B cell (primary cell): Measurements from ENCODE around the gene SENP1. TPM values are rescaled to one million over a fixed set of nuclear protein-coding genes. Genes with fewer than 3 reads are reported as not detected.

ENCODE experiments used
- ATAC-seq: fragments of 200-7000 bp; cut with Tn5 transposase; one replicate; pipeline ENCODE4 v1.10.0; 2021; ENCODE audit warnings: low read depth, mild to moderate bottlenecking, moderate number of reproducible peaks, moderate library complexity
- CTCF ChIA-PET: fragments of 350-600 bp; sonication (Branson Sonifier 250); formaldehyde crosslinking; loops from one replicate; lab custom pipeline; 2021; ENCODE audit warnings: antibody characterized with exemption, inconsistent platforms; lab: Charles Lee
- POLR2A ChIA-PET: fragments of 350-600 bp; sonication (Branson Sonifier 250); formaldehyde crosslinking; loops from one replicate; lab custom pipeline; 2021; ENCODE audit warnings: antibody characterized with exemption; lab: Charles Lee
- DNase-seq: peaks from one replicate; pipeline ENCODE4 v3.0.0; 2013
- H2AFZ ChIP-seq: 2 replicates; pipeline ENCODE4 v1.6.1; 2012; ENCODE audit warnings: mild to moderate bottlenecking, low read depth, low read length; ENCODE audit not compliant: insufficient read depth, poor library complexity, severe bottlenecking
- H3K27ac ChIP-seq, 2 donors: 1 replicate in 1 of 2; 2 replicates in 1 of 2; pipeline ENCODE4 v1.5.1; 2012 to 2013; ENCODE audit warnings: low read length in 2 of 2, mild to moderate bottlenecking in 2 of 2, moderate library complexity in 1 of 2
- H3K27me3 ChIP-seq, 4 experiments: fragments of 200-600 bp in 1 of 4; sonication (generic) in 1 of 4; replicated peaks in 1 of 4; 1 replicate in 2 of 4; 2 replicates in 2 of 4; pipeline versions ENCODE4 v1.6.1 to v1.7.0; 2013 to 2016; ENCODE audit warnings: low read length in 3 of 4, mild to moderate bottlenecking in 2 of 4, mixed read lengths in 1 of 4, moderate library complexity in 1 of 4; ENCODE audit not compliant: insufficient read depth in 4 of 4, control insufficient read depth in 3 of 4; ENCODE audit errors: control extremely low read depth in 1 of 4
- H3K36me3 ChIP-seq, 2 experiments: replicated peaks in 1 of 2; 1 replicate in 1 of 2; 2 replicates in 1 of 2; pipeline versions ENCODE4 v1.6.1 to v1.7.1; 2013; ENCODE audit warnings: low read length in 1 of 2; ENCODE audit not compliant: insufficient read depth in 2 of 2, control insufficient read depth in 1 of 2; ENCODE audit errors: control extremely low read depth in 1 of 2, extremely low read depth in 1 of 2
- H3K4me1 ChIP-seq, 2 donors: fragments of 200-600 bp in 1 of 2; sonication (generic) in 1 of 2; 1 replicate in 1 of 2; 2 replicates in 1 of 2; pipeline versions ENCODE4 v1.5.1 to v1.6.1; 2013 to 2017; ENCODE audit warnings: low read length in 2 of 2; ENCODE audit not compliant: control insufficient read depth in 2 of 2, insufficient read depth in 2 of 2
- H3K4me2 ChIP-seq: replicated peaks from 2 replicates; pipeline ENCODE3; 2012; ENCODE audit warnings: mild to moderate bottlenecking, low read depth, low read length; ENCODE audit not compliant: poor library complexity, severe bottlenecking
- H3K4me3 ChIP-seq, 5 experiments: fragments of 200-600 bp in 1 of 5; sonication (generic) in 1 of 5; 1 replicate in 3 of 5; 2 replicates in 2 of 5; pipeline versions ENCODE4 v1.5.1 to v1.7.0; 2011 to 2016; ENCODE audit warnings: low read length in 4 of 5, mild to moderate bottlenecking in 4 of 5, low read depth in 2 of 5, control low read depth in 1 of 5, moderate library complexity in 1 of 5; ENCODE audit not compliant: insufficient read depth in 1 of 5; ENCODE audit errors: control extremely low read depth in 1 of 5, extremely low read depth in 1 of 5
- H3K79me2 ChIP-seq: fragments of 200-600 bp; sonication (generic); one replicate; pipeline ENCODE4 v1.6.0; 2016; ENCODE audit warnings: low read length; ENCODE audit not compliant: control insufficient read depth, insufficient read depth
- H3K9ac ChIP-seq: fragments of 200-600 bp; sonication (generic); 2 replicates; pipeline ENCODE4 v1.6.1; 2017; ENCODE audit warnings: mild to moderate bottlenecking, low read length, moderate library complexity
- H3K9me3 ChIP-seq, 3 donors: one replicate each; pipeline versions ENCODE4 v1.6.1 to v1.7.1; 2013; ENCODE audit warnings: low read length in 2 of 3; ENCODE audit not compliant: control insufficient read depth in 2 of 3, insufficient read depth in 1 of 3; ENCODE audit errors: control extremely low read depth in 1 of 3
- H4K20me1 ChIP-seq: 2 replicates; pipeline ENCODE4 v1.6.0; 2012; ENCODE audit warnings: mild to moderate bottlenecking, low read length; ENCODE audit not compliant: insufficient read depth, control insufficient read depth, poor library complexity, severe bottlenecking
- H3K27ac Mint-ChIP-seq: one replicate; pipeline ENCODE4 v1.8.0; 2021; ENCODE audit warnings: mixed read lengths
- H3K27me3 Mint-ChIP-seq: one replicate; pipeline ENCODE4 v1.8.0; 2021; ENCODE audit warnings: mixed read lengths
- H3K4me1 Mint-ChIP-seq: one replicate; pipeline ENCODE4 v1.8.0; 2021; ENCODE audit warnings: mixed read lengths
- H3K4me3 Mint-ChIP-seq: one replicate; pipeline ENCODE4 v1.8.0; 2021; ENCODE audit warnings: mixed read lengths
- H3K9me3 Mint-ChIP-seq: one replicate; pipeline ENCODE4 v1.8.0; 2022; ENCODE audit warnings: mixed read lengths; ENCODE audit not compliant: insufficient read depth
- EZH2 ChIP-seq: IDR thresholded peaks from 2 replicates; pipeline ENCODE4 v1.6.1; 2012; ENCODE audit warnings: borderline replicate concordance, low read depth, mild to moderate bottlenecking, moderate library complexity, low read length; ENCODE audit not compliant: insufficient read depth, poor library complexity, severe bottlenecking
- WGBS: methylation state at CpG from one replicate; pipeline ENCODE4 v1.1.5; 2013; ENCODE audit warnings: missing lambda C conversion rate; ENCODE audit not compliant: insufficient coverage; 5-methylcytosine and 5-hydroxymethylcytosine counted together
- intact Hi-C: fragments of 100-400 bp; cut with micrococcal nuclease; formaldehyde crosslinking; loops from one replicate; pipeline ENCODE4 v1.10.0; 2022
- polyA plus RNA-seq: library from polyadenylated mRNA; depleted of rRNA; stranded (reverse); fragments of >200 nt; gene quantifications from 2 replicates; pipeline ENCODE4 v1.2.3, GENCODE V29; 2012
- total RNA-seq, 2 donors: library from RNA; stranded (reverse); fragments of 120-200 nt in 1 of 2; gene quantifications; 1 replicate in 1 of 2; 2 replicates in 1 of 2; pipeline versions ENCODE4 v1.2.3 to v1.2.4, GENCODE V29; 2013 to 2022
- TF ChIP-seq, protein P1 (sequence below): fragments of 200-600 bp; IDR thresholded peaks from one replicate; pipeline ENCODE4 v1.8.0; 2022; ENCODE audit warnings: antibody characterized with exemption, mild to moderate bottlenecking

SENP1 gene
- total and polyA plus RNA-seq, 2 donors (not counting 1 experiment from before 2014, with no cell fraction given) = 7.3 to 44.8 TPM

DNA sequence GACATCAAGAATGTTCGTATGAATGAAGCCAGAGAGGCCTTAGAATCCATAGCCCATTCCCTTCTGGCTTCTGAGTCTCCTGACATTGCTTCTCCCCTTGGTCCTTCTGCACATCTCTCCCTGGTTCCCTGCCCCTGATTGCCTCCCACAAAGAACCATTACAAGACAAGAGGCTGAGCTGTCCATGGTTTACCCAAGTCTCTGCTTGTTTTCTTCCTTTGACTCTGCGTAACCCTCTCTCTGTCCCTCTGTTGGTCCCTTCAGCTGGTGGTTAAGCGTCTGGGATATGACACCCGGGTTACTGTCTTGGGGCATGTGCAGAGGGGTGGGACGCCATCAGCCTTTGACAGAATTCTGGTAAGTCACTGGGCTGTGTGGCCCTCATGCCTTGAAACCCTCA is 29.1 kb upstream of the SENP1 start:
- Histone ChIP-seq H3K9me3 (no peaks in the 10 kb centered on the region), H3K79me2 (no peaks in the 10 kb centered on the region), H4K20me1 (no peaks in the 10 kb centered on the region), H3K4me2 (no peak overlapping the region), H3K27ac (no peak overlapping the region), H3K4me1 (no peaks in the 10 kb centered on the region), H2AFZ (no peak overlapping the region), H3K9ac (no peak overlapping the region), H3K36me3 (peaks cover 0 to 55% of the 10 kb centered on the region in 2 experiments), H3K27me3 (no peaks in the 10 kb centered on the region), H3K4me3 (no peak overlapping the region)
- ChIA-PET POLR2A (no interaction called here), CTCF (no interaction called here)
- no peak overlapping the region for H3K4me3 Mint-ChIP-seq
- no peak overlapping the region for H3K27ac Mint-ChIP-seq
- no peak for TF ChIP-seq EZH2
- TF ChIP-seq, protein P1, sequence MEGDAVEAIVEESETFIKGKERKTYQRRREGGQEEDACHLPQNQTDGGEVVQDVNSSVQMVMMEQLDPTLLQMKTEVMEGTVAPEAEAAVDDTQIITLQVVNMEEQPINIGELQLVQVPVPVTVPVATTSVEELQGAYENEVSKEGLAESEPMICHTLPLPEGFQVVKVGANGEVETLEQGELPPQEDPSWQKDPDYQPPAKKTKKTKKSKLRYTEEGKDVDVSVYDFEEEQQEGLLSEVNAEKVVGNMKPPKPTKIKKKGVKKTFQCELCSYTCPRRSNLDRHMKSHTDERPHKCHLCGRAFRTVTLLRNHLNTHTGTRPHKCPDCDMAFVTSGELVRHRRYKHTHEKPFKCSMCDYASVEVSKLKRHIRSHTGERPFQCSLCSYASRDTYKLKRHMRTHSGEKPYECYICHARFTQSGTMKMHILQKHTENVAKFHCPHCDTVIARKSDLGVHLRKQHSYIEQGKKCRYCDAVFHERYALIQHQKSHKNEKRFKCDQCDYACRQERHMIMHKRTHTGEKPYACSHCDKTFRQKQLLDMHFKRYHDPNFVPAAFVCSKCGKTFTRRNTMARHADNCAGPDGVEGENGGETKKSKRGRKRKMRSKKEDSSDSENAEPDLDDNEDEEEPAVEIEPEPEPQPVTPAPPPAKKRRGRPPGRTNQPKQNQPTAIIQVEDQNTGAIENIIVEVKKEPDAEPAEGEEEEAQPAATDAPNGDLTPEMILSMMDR = no peak
- no peak for ATAC-seq
- H3K4me1 Mint-ChIP-seq = no peaks in the 10 kb centered on the region
- intact Hi-C loops = no loop called here
- no peaks in the 10 kb centered on the region for H3K27me3 Mint-ChIP-seq
- WGBS = 95% methylated on average over 5 of the region's 5 CpGs
- no peaks in the 10 kb centered on the region for H3K9me3 Mint-ChIP-seq
- no peak for DNase-seq

DNA sequence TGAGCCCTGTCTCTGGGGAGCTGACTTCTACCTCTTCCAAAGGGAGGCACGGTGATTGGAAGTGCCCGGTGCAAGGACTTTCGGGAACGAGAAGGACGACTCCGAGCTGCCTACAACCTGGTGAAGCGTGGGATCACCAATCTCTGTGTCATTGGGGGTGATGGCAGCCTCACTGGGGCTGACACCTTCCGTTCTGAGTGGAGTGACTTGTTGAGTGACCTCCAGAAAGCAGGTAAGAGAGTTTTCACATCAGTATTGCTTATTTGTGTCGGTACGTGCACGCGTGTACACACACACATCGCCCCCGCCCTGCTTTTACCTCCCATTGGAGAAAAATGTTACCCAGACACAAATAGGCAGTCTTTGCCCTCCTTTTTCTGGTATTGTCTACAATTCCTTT is 26.9 kb upstream of the SENP1 start:
- 97% methylated on average over 10 of the region's 14 CpGs for WGBS
- Histone ChIP-seq H3K36me3 (peaks cover 0 to 56% of the 10 kb centered on the region in 2 experiments), H3K4me2 (no peak overlapping the region), H4K20me1 (no peaks in the 10 kb centered on the region), H3K4me3 (no peak overlapping the region), H2AFZ (no peak overlapping the region), H3K27ac (no peak overlapping the region), H3K9me3 (no peaks in the 10 kb centered on the region), H3K4me1 (no peaks in the 10 kb centered on the region), H3K9ac (no peak overlapping the region), H3K27me3 (no peaks in the 10 kb centered on the region), H3K79me2 (no peaks in the 10 kb centered on the region)
- Mint-ChIP-seq H3K9me3 (no peaks in the 10 kb centered on the region), H3K4me3 (no peak overlapping the region), H3K27me3 (no peaks in the 10 kb centered on the region), H3K27ac (no peak overlapping the region), H3K4me1 (no peaks in the 10 kb centered on the region)
- no peak for DNase-seq
- intact Hi-C loops = no loop called here
- TF ChIP-seq EZH2 = no peak
- TF ChIP-seq, protein P1 = no peak
- CTCF ChIA-PET = interaction anchor here (1.1 kb wide), 1 partner anchor 13 kb away, joined by 3 read pairs; no protein-coding TSS in a partner anchor
- ATAC-seq = no peak
- POLR2A ChIA-PET = no interaction called here
